NCI-H526 (cell line): ENCODE measurements around the gene TAF11L14.
"Not testable (repeated sequence)": the region's sequence is repeated elsewhere in the genome, so short reads cannot be mapped to it uniquely, and the experiment has no call there.

Experiments
- DNase-seq, 2 experiments: peaks; one replicate each; lab custom pipeline; 2025; lab: John Stamatoyannopoulos, UW

TAF11L14 gene

GRCh38 chr5:17634160-17634559 lies at the start of gene TAF11L14:
TAF11L14 (plus strand) TSS chr5:17634460.
- no peak for DNase-seq

- DNase-seq, result not testable (repeated sequence)
Observed at GRCh38 chr5:17585658-17586057, 48.6 kb upstream of the TAF11L14 start, which contains the start of gene TAF11L7. TAF11L7 (minus strand) TSS chr5:17585758.

- DNase-seq, result not testable (repeated sequence)
Observed at GRCh38 chr5:17590860-17591259, 43.4 kb upstream of the TAF11L14 start, which contains the start of gene TAF11L8. TAF11L8 (minus strand) TSS chr5:17590960.

GRCh38 chr5:17594255-17594654 lies 40.0 kb upstream of the TAF11L14 start, which contains the start of gene TAF11L9:
TAF11L9 (minus strand) TSS chr5:17594394.
- not testable (repeated sequence) for DNase-seq

GRCh38 chr5:17597728-17598127 lies 36.5 kb upstream of the TAF11L14 start, which contains the start of gene TAF11L10:
TAF11L10 (minus strand) TSS chr5:17597828.
- DNase-seq, result not testable (repeated sequence)

GRCh38 chr5:17603880-17604279 lies 30.4 kb upstream of the TAF11L14 start, which contains the start of gene TAF11L11:
TAF11L11 (plus strand) TSS chr5:17604183.
- DNase-seq, result not testable (repeated sequence)

- no peak for DNase-seq
Observed at GRCh38 chr5:17604951-17605350, 29.3 kb upstream of the TAF11L14 start.

- DNase-seq, result not testable (repeated sequence)
Observed at GRCh38 chr5:17607461-17607860, 26.8 kb upstream of the TAF11L14 start.

GRCh38 chr5:17610092-17610491 lies 24.2 kb upstream of the TAF11L14 start, which contains the start of gene TAF11L12:
TAF11L12 (plus strand) TSS chr5:17610392.
- DNase-seq, result not testable (repeated sequence)

GRCh38 chr5:17614872-17615605 lies 19.2 kb upstream of the TAF11L14 start:
- DNase-seq, result no peak

GRCh38 chr5:17619354-17619753 lies 14.9 kb upstream of the TAF11L14 start:
- no peak for DNase-seq

GRCh38 chr5:17620627-17621026 lies 13.6 kb upstream of the TAF11L14 start:
- DNase-seq, result peak in 1 of 2 experiments; percentile 16

GRCh38 chr5:17625686-17626085 lies 8.6 kb upstream of the TAF11L14 start:
- no peak for DNase-seq

- not testable (repeated sequence) for DNase-seq
Observed at GRCh38 chr5:17631788-17632187, 2.5 kb upstream of the TAF11L14 start, which contains the start of gene TAF11L13. TAF11L13 (plus strand) TSS chr5:17632088.

- not testable (repeated sequence) for DNase-seq
Observed at GRCh38 chr5:17649232-17649631, 15.0 kb downstream of the TAF11L14 start.

GRCh38 chr5:17655201-17655759 lies 21.0 kb downstream of the TAF11L14 start:
- DNase-seq, result not testable (repeated sequence)

GRCh38 chr5:17655921-17656320 lies 21.7 kb downstream of the TAF11L14 start:
- no peak for DNase-seq

GRCh38 chr5:17663182-17663581 lies 28.9 kb downstream of the TAF11L14 start:
- DNase-seq, result peak in 1 of 2 experiments; percentile 38

- DNase-seq, result no peak
Observed at GRCh38 chr5:17665836-17666235, 31.6 kb downstream of the TAF11L14 start.

- DNase-seq, result peak; percentile 41 to 64
Observed at GRCh38 chr5:17666726-17667235, 32.5 kb downstream of the TAF11L14 start.

GRCh38 chr5:17670353-17670752 lies 36.1 kb downstream of the TAF11L14 start:
- no peak for DNase-seq

- DNase-seq, result no peak
Observed at GRCh38 chr5:17678751-17679324, 44.6 kb downstream of the TAF11L14 start.
